ENCODE data around the gene FAM171A1.
"Not testable (repeated sequence)": the region's sequence is repeated elsewhere in the genome, so short reads cannot be mapped to it uniquely, and the experiment has no call there.

FAM171A1 gene

DNA sequence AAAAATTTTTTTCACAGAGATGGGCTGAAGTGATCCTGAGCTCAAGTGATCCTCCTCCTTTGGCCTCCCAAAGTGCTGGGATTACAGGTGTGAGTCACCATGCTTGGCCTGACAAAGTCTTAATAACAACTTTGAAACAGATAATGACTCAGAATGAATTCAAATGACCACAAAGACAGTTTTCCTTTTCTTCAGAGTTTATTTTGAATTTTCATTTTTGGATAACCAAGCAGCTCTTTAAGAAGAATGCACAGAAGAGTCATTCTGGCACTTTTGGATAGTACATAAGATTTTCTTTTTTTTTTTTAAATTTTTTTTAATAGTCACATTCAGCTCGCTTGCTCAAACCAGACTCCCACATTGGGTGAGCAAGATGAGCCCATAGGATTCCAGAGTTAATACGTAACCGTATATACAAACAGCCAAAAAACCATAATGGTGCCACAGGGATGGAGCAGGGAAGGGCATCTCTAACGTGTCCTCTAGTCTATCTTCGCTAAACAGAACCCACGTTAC, 159.6 kb downstream of the FAM171A1 start:
- no peak for TF ChIP-seq CTCF (IDR thresholded peaks at IDR 0.05; ENCODE audit: control insufficient read depth, insufficient read depth, low read depth, low read length, missing control alignments)
- H3K4me3 ChIP-seq (ENCODE audit: control insufficient read depth, low read depth, low read length) = no peak overlapping the region
- DNase-seq (ENCODE audit: low read depth) = peak; percentile 51

DNA sequence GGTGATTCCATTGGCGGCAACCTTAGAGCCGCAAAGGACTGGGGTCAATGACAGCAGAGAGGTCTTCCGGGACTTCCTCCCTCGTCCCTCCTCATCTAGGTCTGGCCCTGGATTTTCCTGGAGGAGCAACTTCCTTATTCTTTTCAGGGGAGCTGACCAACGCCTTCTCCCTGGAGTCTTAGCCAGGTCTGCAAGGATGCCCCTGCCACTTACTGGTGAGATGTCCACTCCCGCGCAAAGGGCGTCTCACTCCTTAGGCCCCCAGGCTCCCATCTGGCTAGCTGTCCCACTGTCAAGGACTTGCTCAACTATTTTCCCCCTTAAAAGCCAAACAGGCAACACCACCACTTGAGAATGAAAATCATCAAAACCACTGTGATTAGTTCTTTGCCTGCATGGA, 160.6 kb downstream of the FAM171A1 start:
- TF ChIP-seq CTCF (IDR thresholded peaks at IDR 0.05; ENCODE audit: control insufficient read depth, insufficient read depth, low read depth, low read length, missing control alignments) = no peak
- DNase-seq (ENCODE audit: low read depth) = no peak
- no peak overlapping the region for H3K4me3 ChIP-seq (ENCODE audit: control insufficient read depth, low read depth, low read length)

DNA sequence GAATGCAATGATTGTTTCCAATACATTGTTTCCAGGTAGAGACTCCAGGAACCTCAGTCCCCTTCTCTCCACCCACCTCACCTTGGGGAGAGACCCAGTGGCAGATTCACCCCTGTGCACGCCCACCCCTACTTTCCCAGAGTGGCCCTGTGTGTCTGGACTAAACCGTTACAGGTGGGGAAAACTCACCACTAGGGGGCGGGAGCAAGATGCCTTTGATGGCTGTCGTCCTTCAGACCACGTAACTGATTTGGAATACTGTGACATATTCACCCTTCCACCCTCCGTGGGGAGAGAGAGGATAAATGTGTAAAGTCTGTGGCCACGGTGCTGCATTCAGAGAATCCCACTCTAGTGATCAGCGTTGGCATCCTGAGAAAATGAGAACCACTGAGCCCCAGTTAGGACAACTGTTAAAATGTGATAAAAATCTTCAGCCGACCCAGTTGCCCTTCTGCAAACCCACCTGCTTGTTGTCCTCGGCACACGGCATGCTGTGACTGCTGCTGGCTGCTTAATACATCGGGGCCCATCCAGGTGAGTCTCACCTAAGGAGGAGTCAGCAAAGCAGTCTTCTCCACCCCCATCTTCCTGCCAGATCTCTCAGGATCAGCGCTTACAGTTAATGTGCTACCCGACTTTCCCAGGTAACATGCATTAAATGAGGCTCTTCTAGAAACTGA, 161.1 kb downstream of the FAM171A1 start:
- peak; percentile 90 for TF ChIP-seq CTCF (IDR thresholded peaks at IDR 0.05; ENCODE audit: control insufficient read depth, insufficient read depth, low read depth, low read length, missing control alignments)
- no peak for DNase-seq (ENCODE audit: low read depth)
- H3K4me3 ChIP-seq (ENCODE audit: control insufficient read depth, low read depth, low read length) = no peak overlapping the region

- no peak for DNase-seq (ENCODE audit: low read depth)
- TF ChIP-seq CTCF (IDR thresholded peaks at IDR 0.05; ENCODE audit: control insufficient read depth, insufficient read depth, low read depth, low read length, missing control alignments) = no peak
- no peak overlapping the region for H3K4me3 ChIP-seq (ENCODE audit: control insufficient read depth, low read depth, low read length)
These were observed 162.9 kb downstream of the FAM171A1 start for GRCh38 chr10:15208221-15208620.

- H3K4me3 ChIP-seq (ENCODE audit: control insufficient read depth, low read depth, low read length); DNase-seq (ENCODE audit: low read depth): not testable (repeated sequence)
These were observed 163.7 kb downstream of the FAM171A1 start for GRCh38 chr10:15207410-15207809.

DNA sequence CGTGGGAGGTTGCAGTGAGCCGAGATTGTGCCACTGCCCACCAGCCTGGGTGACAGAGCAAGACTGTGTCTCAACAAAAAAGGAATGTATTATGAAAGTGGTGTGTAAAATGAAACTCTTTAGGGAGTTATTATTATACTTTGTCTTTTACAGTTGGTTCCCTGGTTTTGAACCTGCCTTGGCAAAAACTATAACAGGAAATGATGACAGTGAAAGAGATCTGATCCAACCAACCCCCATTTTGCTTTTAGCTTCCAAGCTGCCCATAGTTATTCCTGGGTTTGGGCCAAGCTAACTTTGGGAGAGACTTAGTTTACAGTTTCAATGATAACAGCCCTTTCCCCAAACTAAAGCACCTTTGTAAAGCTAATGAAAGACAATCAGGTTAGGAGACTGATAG, 168.4 kb downstream of the FAM171A1 start:
- no peak overlapping the region for H3K4me3 ChIP-seq (ENCODE audit: control insufficient read depth, low read depth, low read length)
- TF ChIP-seq CTCF (IDR thresholded peaks at IDR 0.05; ENCODE audit: control insufficient read depth, insufficient read depth, low read depth, low read length, missing control alignments) = no peak
- DNase-seq (ENCODE audit: low read depth) = no peak

DNA sequence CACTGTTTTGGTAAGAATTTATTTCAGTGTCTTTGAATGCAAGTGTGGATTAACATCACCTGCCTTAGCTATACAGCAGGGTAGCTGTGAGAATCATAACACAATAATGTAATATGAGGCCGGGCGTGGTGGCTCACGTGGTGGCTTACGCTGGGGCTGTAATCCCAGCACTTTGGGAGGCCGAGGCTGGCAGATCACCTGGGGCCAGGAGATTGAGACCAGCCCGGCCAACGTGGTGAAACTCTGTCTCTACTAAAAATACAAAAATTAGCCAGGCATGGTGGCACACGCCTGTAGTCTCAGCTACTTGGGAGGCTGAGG, 168.8 kb downstream of the FAM171A1 start:
- not testable (repeated sequence) for DNase-seq (ENCODE audit: low read depth)

More for the DNA sequence above, 168.8 kb downstream of the FAM171A1 start:
- not testable (repeated sequence) for H3K4me3 ChIP-seq (ENCODE audit: control insufficient read depth, low read depth, low read length)
